Endothelial cell of umbilical vein (primary cell): Measurements from ENCODE around the gene TARBP1. TPM values are rescaled to one million over a fixed set of nuclear protein-coding genes. Genes with fewer than 3 reads are reported as not detected.

Experiments used
- BruUV-seq: library from RNA; stranded (reverse); fragments of 400-500 nt; replicated peaks from 2 replicates; lab custom pipeline; 2021; lab: Mats Ljungman, UMichigan
- CTCF ChIA-PET: fragments of 300-600, 350-600 bp; sonication (Branson Sonifier 250); formaldehyde crosslinking; loops from one replicate; lab custom pipeline; 2021; ENCODE audit warnings: antibody characterized with exemption, inconsistent platforms; lab: Charles Lee
- POLR2A ChIA-PET: fragments of 300-600, 350-600 bp; sonication (Branson Sonifier 250); formaldehyde crosslinking; loops from one replicate; lab custom pipeline; 2021; ENCODE audit warnings: antibody characterized with exemption, inconsistent platforms; lab: Charles Lee
- DNase-seq: peaks from one replicate; pipeline ENCODE4 v3.0.0-alpha.2; 2011; ENCODE audit warnings: low read depth, low spot score
- FAIRE-seq: peaks from 2 replicates; lab custom pipeline; 2011; peaks lifted over from hg19 to GRCh38; lab: Jason Lieb, UNC
- H2AFZ ChIP-seq: 2 replicates; pipeline ENCODE4 v1.6.0; 2012; ENCODE audit warnings: low read depth, low read length, control low read depth, inconsistent platforms
- H3K27ac ChIP-seq: 2 replicates; pipeline ENCODE4 v1.5.1; 2011; ENCODE audit warnings: low read depth, mild to moderate bottlenecking, control low read depth, low read length, moderate library complexity; ENCODE audit not compliant: insufficient read depth
- H3K27me3 ChIP-seq, 2 experiments: 2 replicates each; pipeline versions ENCODE4 v1.6.0 to v1.6.1; 2011; ENCODE audit warnings: low read length in 2 of 2, mixed read lengths in 1 of 2; ENCODE audit not compliant: control insufficient read depth in 2 of 2, insufficient read depth in 2 of 2
- H3K36me3 ChIP-seq, 2 experiments: 2 replicates in 1 of 2; 3 replicates in 1 of 2; pipeline ENCODE4 v1.5.1; 2011; ENCODE audit warnings: low read length in 2 of 2, mild to moderate bottlenecking in 1 of 2, moderate library complexity in 1 of 2; ENCODE audit not compliant: control insufficient read depth in 2 of 2, insufficient read depth in 2 of 2; ENCODE audit errors: extremely low read depth in 1 of 2
- H3K4me1 ChIP-seq: 3 replicates; pipeline ENCODE4 v1.5.1; 2011; ENCODE audit warnings: mild to moderate bottlenecking, low read length; ENCODE audit not compliant: control insufficient read depth, insufficient read depth; ENCODE audit errors: extremely low read depth
- H3K4me2 ChIP-seq: 2 replicates; pipeline ENCODE4 v1.6.1; 2011; ENCODE audit warnings: low read length, control low read depth, mixed read lengths; ENCODE audit not compliant: insufficient read depth
- H3K4me3 ChIP-seq, 3 experiments: fragments of 200-600 bp in 1 of 3; sonication (generic), shearing (Covaris generic) in 1 of 3; replicated peaks in 1 of 3; 2 replicates each; pipeline ENCODE4 v1.5.1; 2011 to 2016; ENCODE audit warnings: control low read depth in 3 of 3, low read length in 3 of 3, mild to moderate bottlenecking in 2 of 3, inconsistent platforms in 1 of 3, low read depth in 1 of 3, moderate library complexity in 1 of 3; ENCODE audit not compliant: insufficient read depth in 1 of 3
- H3K79me2 ChIP-seq: 2 replicates; pipeline ENCODE4 v1.6.0; 2012; ENCODE audit warnings: low read length, inconsistent platforms; ENCODE audit not compliant: control insufficient read depth, insufficient read depth
- H3K9ac ChIP-seq: replicated peaks from 2 replicates; pipeline ENCODE3; 2011; ENCODE audit warnings: low read length, control low read depth; ENCODE audit not compliant: insufficient read depth; ENCODE audit errors: extremely low read depth
- H3K9me1 ChIP-seq: replicated peaks from 3 replicates; pipeline ENCODE4 v1.6.0; 2011; ENCODE audit warnings: mild to moderate bottlenecking, low read length; ENCODE audit not compliant: control insufficient read depth, insufficient read depth; ENCODE audit errors: extremely low read depth
- H3K9me3 ChIP-seq: replicated peaks from 2 replicates; pipeline ENCODE4 v1.5.1; 2012; ENCODE audit warnings: low read length, inconsistent platforms; ENCODE audit not compliant: control insufficient read depth, insufficient read depth
- H4K20me1 ChIP-seq: replicated peaks from 2 replicates; pipeline ENCODE3; 2011; ENCODE audit warnings: mild to moderate bottlenecking, low read length; ENCODE audit not compliant: control insufficient read depth, insufficient read depth; ENCODE audit errors: extremely low read depth
- CTCF ChIP-seq, 2 donors: IDR thresholded peaks; 1 replicate in 1 of 2; 2 replicates in 1 of 2; pipeline ENCODE4 v1.5.1; 2011; ENCODE audit warnings: low read length in 2 of 2, mild to moderate bottlenecking in 2 of 2, moderate library complexity in 2 of 2, control low read depth in 1 of 2, inconsistent platforms in 1 of 2, low read depth in 1 of 2; ENCODE audit not compliant: insufficient read depth in 1 of 2; ENCODE audit errors: extremely low read depth in 1 of 2
- EZH2 ChIP-seq: IDR thresholded peaks from 2 replicates; pipeline ENCODE4 v1.6.1; 2012; ENCODE audit warnings: borderline replicate concordance, low read depth, mild to moderate bottlenecking, moderate library complexity, low read length, inconsistent platforms; ENCODE audit not compliant: severe bottlenecking
- FOS ChIP-seq: IDR thresholded peaks from 2 replicates; pipeline ENCODE4 v1.6.1; 2011; ENCODE audit warnings: mild to moderate bottlenecking, low read length, moderate library complexity, borderline replicate concordance; ENCODE audit not compliant: insufficient read depth
- GATA2 ChIP-seq: IDR thresholded peaks from 2 replicates; pipeline ENCODE4 v1.7.0; 2011; ENCODE audit warnings: low read depth, mild to moderate bottlenecking, moderate library complexity, mixed read lengths, low read length; ENCODE audit not compliant: insufficient read length, insufficient read depth
- JUN ChIP-seq: IDR thresholded peaks from 2 replicates; pipeline ENCODE4 v1.6.1; 2011; ENCODE audit warnings: borderline replicate concordance, low read depth; ENCODE audit not compliant: insufficient read length, insufficient read depth
- MAX ChIP-seq: IDR thresholded peaks from 2 replicates; pipeline ENCODE4 v1.6.1; 2011; ENCODE audit not compliant: insufficient read depth, insufficient read length
- MYC ChIP-seq: IDR thresholded peaks from one replicate; pipeline ENCODE4 v1.6.1; 2011; ENCODE audit warnings: mild to moderate bottlenecking, low read depth, low read length
- POLR2A ChIP-seq: IDR thresholded peaks from 2 replicates; pipeline ENCODE4 v1.6.1; 2012; ENCODE audit warnings: low read depth, mild to moderate bottlenecking, control low read depth, low read length
- POLR2AphosphoS5 ChIP-seq: IDR thresholded peaks from 2 replicates; pipeline ENCODE4 v1.6.1; 2012; ENCODE audit warnings: low read depth, mild to moderate bottlenecking, control low read depth, low read length, moderate library complexity; ENCODE audit not compliant: insufficient read depth
- dilution Hi-C: fragments of 300-500 bp; cut with MboI; formaldehyde crosslinking; loops from one replicate; pipeline ENCODE4 v1.15.0; 2019; ENCODE audit warnings: low sequenced_read_pairs; ENCODE audit not compliant: extremely low pct_ligation_motif_present
- intact Hi-C: fragments of 100-400 bp; cut with micrococcal nuclease; formaldehyde crosslinking; loops from one replicate; pipeline ENCODE4 v1.10.0; 2022
- polyA plus RNA-seq, 4 experiments: library from polyadenylated mRNA; depleted of rRNA in 3 of 4; stranded (reverse) in 3 of 4; unstranded in 1 of 4; fragments of >200 nt; gene quantifications; 2 replicates each; pipeline versions ENCODE4 v1.2.1 to v1.2.3, GENCODE V29; 2011 to 2012; ENCODE audit warnings: missing spikeins in 1 of 4
- total RNA-seq: library from RNA; stranded (reverse); gene quantifications from 2 replicates; pipeline ENCODE4 v1.2.3, GENCODE V29; 2021

Gene TARBP1
- total and polyA plus RNA-seq, 2 donors (not counting 3 experiments of a cell fraction or from before 2014, with no cell fraction given) = 17.3 to 23.4 TPM

- Histone ChIP-seq H3K79me2 (peaks cover 12% of the 10 kb centered on the region), H3K4me3 (no peak overlapping the region), H3K4me1 (peaks cover 16% of the 10 kb centered on the region), H3K27ac (no peak overlapping the region), H3K9me1 (no peaks in the 10 kb centered on the region), H4K20me1 (no peaks in the 10 kb centered on the region), H3K9ac (no peak overlapping the region), H3K4me2 (no peak overlapping the region), H3K36me3 (peaks cover 3 to 6% of the 10 kb centered on the region in 2 experiments), H2AFZ (no peak overlapping the region), H3K9me3 (no peaks in the 10 kb centered on the region), H3K27me3 (no peaks in the 10 kb centered on the region)
- dilution Hi-C loops (no loop called here), intact Hi-C loops (no loop called here)
- TF ChIP-seq GATA2 = no peak
- no peak for TF ChIP-seq MYC
- TF ChIP-seq POLR2AphosphoS5 = no peak
- TF ChIP-seq EZH2 = no peak
- no peak for TF ChIP-seq CTCF (IDR thresholded peaks at IDR 0.05; ENCODE audit: extremely low read depth in 1 of 2, insufficient read depth in 1 of 2, low read depth in 1 of 2, low read length in 2 of 2)
- no peak for TF ChIP-seq MAX
- TF ChIP-seq POLR2A = no peak
- no peak for TF ChIP-seq JUN
- TF ChIP-seq FOS = no peak
- POLR2A ChIA-PET = no interaction called here
- CTCF ChIA-PET = no interaction called here
- DNase-seq (no peak), FAIRE-seq (no peak)
- BruUV-seq = no TSS peak
Observed at GRCh38 chr1:234371414-234371813, 107.6 kb downstream of the TARBP1 start.
